ENCODE measurements around the gene NCF1.
"Not testable (repeated sequence)": the region's sequence is repeated elsewhere in the genome, so short reads cannot be mapped to it uniquely, and the experiment has no call there.

NCF1 gene

DNA sequence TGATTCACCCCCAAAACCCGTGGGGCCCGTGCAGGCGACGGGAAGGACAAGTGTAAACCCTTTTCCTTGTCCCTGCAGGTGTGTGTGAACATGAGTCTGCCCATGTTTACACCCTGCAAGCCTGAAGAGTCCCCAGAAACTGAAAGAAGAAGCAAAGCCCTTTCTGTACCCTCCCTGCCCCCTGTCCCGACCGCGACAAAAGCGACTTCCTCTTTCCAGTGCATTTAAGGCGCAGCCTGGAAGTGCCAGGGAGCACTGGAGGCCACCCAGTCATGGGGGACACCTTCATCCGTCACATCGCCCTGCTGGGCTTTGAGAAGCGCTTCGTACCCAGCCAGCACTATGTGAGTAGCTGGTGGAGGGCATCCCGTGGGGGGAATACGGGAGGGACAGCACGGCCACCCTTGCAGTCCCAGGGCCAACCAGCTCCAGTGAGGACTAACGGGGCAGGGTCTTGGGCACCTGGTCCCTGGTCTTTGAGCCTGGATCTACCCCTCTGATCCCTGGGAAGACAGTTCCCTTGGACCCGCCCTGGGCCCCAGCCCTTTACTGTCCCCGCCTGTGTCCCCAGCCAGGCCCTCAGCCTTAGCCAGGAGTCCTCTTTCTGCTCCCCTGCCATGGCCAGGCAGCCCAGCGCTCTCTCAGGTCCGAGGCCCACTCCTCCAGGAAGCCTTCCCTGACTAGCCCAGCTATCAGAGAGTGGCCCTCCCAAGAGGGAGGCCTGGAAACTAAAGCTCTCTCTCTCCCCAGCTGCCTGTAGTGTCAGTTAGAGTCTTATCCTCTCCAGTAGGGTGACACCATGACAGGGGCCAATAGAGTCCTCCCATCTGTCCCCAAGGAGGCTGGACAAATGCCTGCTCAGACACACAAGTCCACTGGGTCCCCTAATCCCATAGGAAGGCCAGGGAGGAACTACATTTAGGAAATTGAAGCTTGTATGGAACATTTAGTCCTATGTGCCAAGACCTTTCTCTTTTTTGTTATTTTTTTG lies at the start of gene NCF1:
NCF1 (plus strand) TSS at position 252 of the 991 bp plus-strand sequence; CDS start at position 273, 21 bp downstream.
- DNase-seq (ENCODE audit: low spot score), result not testable (repeated sequence)

GRCh38 chr7:74725840-74726239 lies 48.0 kb upstream of the NCF1 start:
- no peak for DNase-seq (ENCODE audit: low spot score)

GRCh38 chr7:74726309-74727101 lies 47.3 kb upstream of the NCF1 start:
- no peak for DNase-seq (ENCODE audit: low spot score)

DNA sequence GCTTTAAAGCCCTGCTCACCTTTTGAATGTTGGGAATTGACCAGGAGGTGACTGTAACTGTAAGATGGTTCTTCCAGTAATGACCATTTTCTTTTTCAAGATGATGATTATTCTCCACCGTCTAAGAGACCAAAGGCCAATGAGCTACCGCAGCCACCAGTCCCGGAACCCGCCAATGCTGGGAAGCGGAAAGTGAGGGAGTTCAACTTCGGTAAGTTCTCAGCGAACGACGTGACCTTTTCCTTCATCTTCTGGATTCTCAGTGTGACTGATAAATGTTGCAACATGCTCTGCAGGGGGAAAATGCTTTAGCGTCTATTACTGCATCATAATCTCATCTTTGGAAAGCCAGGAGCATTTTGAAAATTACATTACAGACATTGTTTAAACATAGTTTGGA lies 45.1 kb upstream of the NCF1 start:
- not testable (repeated sequence) for DNase-seq (ENCODE audit: low spot score)

GRCh38 chr7:74730186-74730585 lies 43.6 kb upstream of the NCF1 start:
- DNase-seq (ENCODE audit: low spot score), result not testable (repeated sequence)

DNA sequence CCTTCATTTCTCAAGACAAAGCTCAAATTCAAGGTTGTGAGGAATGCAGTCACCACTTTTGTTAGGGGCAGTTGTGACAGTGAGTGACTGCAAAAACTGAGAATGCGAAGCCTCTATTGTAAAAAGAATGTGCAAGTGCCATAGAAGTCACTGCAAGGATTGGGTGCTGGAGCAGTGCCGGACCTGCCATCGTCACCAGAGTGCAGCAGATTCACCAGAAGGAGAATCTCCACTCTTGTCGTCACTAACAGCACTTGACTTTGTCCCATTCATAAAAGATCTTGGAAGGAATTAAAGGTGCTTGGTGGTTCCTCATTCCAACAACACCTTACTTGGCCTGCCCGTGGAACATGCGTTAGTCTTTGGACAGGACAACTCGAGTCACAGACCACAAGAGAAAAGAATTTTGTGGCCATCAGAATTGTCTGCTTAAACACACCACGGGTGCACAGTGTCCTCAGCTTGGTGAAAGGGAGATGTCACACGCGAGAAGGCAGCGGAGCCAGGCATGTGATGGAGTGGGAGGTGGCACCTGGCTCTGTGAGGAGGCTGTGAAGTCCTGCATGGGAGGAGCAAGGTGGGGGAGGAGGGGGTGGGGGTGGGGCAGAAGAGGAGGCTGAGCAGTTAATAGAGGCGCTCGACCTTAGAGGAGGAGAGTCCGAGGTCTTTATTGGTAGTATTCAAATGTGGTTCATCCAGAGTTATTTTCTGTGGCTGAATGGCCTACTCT lies 33.7 kb upstream of the NCF1 start:
- DNase-seq (ENCODE audit: low spot score), result not testable (repeated sequence)

GRCh38 chr7:74743936-74744557 lies 29.8 kb upstream of the NCF1 start:
- not testable (repeated sequence) for DNase-seq (ENCODE audit: low spot score)

- not testable (repeated sequence) for DNase-seq (ENCODE audit: low spot score)
Observed at GRCh38 chr7:74753921-74754482, 19.8 kb upstream of the NCF1 start.

DNA sequence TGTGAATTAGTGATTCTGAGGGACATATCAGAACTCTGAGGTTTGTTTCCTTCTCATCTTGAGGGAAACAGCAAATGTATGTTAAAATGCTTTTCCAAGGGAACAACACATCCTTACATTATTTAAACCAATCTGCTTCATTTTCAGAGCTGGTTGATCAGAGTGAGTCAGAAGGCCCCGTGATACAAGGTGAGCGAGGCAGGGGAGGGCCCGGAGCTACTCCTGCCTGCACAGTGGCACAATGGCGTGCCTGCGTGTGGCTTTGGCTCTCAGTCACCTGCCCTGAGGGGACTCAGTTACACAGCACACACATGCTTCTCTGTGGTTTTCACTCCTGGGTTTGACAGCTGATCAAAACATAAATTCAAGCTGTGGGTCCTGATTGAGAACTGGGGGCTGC lies 17.1 kb upstream of the NCF1 start:
- DNase-seq (ENCODE audit: low spot score), result not testable (repeated sequence)

- not testable (repeated sequence) for DNase-seq (ENCODE audit: low spot score)
Observed at GRCh38 chr7:74758268-74758667, 15.5 kb upstream of the NCF1 start.

GRCh38 chr7:74758982-74759381 lies 14.8 kb upstream of the NCF1 start:
- DNase-seq (ENCODE audit: low spot score), result not testable (repeated sequence)

DNA sequence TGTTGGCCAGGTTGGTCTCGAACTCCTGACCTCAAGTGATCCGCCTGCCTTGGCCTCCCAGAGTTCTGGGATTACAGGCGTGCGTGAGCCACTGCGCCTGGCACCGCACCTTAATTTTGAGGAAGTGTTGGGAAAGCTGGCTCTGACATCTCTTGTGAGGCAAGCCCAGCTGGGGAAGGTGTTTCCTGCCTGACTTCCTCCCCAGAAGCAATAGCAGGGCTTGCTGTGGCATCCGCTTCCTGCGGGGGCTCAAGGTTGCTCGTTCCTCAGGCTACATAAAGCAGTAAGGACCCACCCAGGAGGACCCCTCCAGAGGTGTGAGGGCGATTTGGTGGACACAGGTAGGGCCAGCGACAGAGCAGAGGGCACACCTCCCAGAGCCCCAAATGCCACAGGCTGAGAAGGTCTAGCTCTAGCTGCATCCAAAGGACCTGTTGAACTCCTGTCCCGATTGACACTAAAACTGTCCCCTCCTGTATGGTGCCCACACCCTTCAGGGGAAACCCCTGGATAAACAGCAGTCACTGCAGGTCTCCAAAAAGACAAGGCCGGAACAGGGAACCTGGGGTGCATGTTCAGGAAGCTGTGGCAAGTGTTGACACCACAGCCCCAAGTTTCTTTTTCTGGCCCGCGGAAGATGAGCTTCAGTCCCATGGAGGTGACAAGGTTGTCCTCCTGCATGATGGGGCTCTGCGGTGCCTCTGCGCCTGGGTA lies 8.4 kb upstream of the NCF1 start:
- DNase-seq (ENCODE audit: low spot score), result not testable (repeated sequence)

GRCh38 chr7:74766509-74766908 lies 7.3 kb upstream of the NCF1 start:
- DNase-seq (ENCODE audit: low spot score), result not testable (repeated sequence)

DNA sequence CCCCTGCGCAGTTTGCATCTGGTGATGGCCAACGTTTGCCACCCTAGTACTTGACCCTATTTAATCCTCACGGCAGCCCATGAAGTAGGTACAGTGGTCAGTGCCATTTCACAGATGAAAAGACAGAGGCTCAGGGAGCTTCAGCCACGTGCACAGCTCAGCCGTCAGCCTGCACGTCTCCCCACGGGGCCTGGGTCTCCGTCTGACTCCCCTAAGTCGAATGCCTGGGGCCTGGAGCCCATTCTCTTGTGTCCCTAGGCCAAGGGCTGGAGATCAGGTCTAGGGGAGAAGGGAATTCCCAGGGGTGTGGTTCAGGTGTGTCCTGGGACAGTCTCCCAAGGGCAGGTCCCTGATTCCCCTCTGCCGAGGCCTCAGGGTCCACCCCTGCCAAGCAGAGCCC lies 6.8 kb upstream of the NCF1 start:
- DNase-seq (ENCODE audit: low spot score), result not testable (repeated sequence)

- not testable (repeated sequence) for DNase-seq (ENCODE audit: low spot score)
Observed at GRCh38 chr7:74770062-74770461, 3.7 kb upstream of the NCF1 start.

DNA sequence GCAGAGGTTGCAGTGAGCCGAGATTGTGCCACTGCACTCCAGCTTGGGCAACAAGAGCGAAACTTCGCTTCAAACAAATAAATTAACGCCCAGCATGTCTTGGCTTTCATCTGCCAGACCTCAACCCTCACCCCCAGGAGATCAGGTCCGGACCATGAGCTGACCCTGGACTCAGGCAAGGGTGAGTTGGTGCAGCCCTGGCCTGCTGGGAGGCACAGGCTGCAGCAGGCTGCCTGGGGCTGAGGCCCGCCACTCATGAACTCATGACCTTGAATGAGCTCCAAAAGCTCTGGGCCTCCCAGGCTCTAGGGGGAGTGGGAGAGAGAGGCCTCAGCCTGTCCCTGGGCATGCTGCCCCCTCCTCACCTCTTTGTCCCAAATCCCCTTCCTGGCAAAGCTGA lies 1.7 kb upstream of the NCF1 start:
- not testable (repeated sequence) for DNase-seq (ENCODE audit: low spot score)

GRCh38 chr7:74775111-74775510 lies 1.3 kb downstream of the NCF1 start:
- not testable (repeated sequence) for DNase-seq (ENCODE audit: low spot score)

DNA sequence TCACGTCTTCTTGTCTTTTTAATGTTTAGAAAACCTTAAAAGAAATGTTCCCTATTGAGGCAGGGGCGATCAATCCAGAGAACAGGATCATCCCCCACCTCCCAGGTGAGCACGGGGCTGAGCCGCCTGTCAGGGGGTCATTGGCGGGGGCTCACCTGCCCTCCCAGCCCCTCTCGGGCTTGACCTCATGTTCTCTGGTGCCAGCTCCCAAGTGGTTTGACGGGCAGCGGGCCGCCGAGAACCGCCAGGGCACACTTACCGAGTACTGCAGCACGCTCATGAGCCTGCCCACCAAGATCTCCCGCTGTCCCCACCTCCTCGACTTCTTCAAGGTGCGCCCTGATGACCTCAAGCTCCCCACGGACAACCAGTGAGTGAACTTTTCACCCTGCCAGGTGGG lies 5.2 kb downstream of the NCF1 start:
- not testable (repeated sequence) for DNase-seq (ENCODE audit: low spot score)

DNA sequence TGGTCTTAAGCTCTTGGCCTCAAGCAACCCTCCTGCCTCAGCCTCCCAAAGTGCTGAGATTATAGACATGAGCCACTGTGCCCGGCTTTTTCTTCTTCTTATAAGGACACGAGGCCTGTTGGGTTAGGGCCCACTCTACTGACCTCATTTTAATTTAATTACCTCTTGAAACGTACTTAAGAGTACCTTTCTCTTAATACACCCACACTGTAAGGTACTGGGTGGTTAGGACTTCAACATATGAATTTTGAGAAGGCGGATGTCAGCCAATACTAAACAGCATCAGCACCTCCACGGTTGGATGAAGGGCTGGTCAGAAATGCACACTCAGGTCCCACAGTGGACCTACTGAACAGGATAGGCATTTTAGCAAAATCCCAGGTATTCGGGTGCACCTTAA lies 7.9 kb downstream of the NCF1 start:
- DNase-seq (ENCODE audit: low spot score), result not testable (repeated sequence)

GRCh38 chr7:74783595-74783994 lies 9.8 kb downstream of the NCF1 start:
- not testable (repeated sequence) for DNase-seq (ENCODE audit: low spot score)
